Activated naive CD8-positive, alpha-beta T cell (primary cell): ENCODE data around the gene CORO7.
A peak's percentile ranks its signal among the peaks of the same experiment; 100 is the strongest.
"Not testable (repeated sequence)": the region's sequence is repeated elsewhere in the genome, so short reads cannot be mapped to it uniquely, and the experiment has no call there.

ENCODE experiments used
- H3K27ac Mint-ChIP-seq: one replicate; pipeline ENCODE4 v1.8.0; 2021; ENCODE audit warnings: mixed read lengths
- H3K27me3 Mint-ChIP-seq: one replicate; pipeline ENCODE4 v1.8.0; 2021; ENCODE audit warnings: mixed read lengths
- H3K36me3 Mint-ChIP-seq: one replicate; pipeline ENCODE4 v1.8.0; 2021; ENCODE audit warnings: mixed read lengths
- H3K4me1 Mint-ChIP-seq: one replicate; pipeline ENCODE4 v1.8.0; 2021; ENCODE audit warnings: low read depth, mixed read lengths
- H3K4me3 Mint-ChIP-seq: one replicate; pipeline ENCODE4 v1.8.0; 2021; ENCODE audit warnings: mild to moderate bottlenecking, mixed read lengths
- H3K9me3 Mint-ChIP-seq: one replicate; pipeline ENCODE4 v1.8.0; 2021; ENCODE audit warnings: low read depth, mixed read lengths

Gene CORO7

GRCh38 chr16:4353675-4354074, 62.7 kb downstream of the CORO7 start:
- Mint-ChIP-seq H3K4me3 (no peak overlapping the region), H3K27ac (peak overlapping the region; percentile 61), H3K27me3 (no peaks in the 10 kb centered on the region)

GRCh38 chr16:4352843-4353242, 63.6 kb downstream of the CORO7 start:
- H3K9me3 Mint-ChIP-seq, result no peaks in the 10 kb centered on the region
- H3K4me1 Mint-ChIP-seq, result peaks cover 20% of the 10 kb centered on the region

More at GRCh38 chr16:4353675-4354074, 62.7 kb downstream of the CORO7 start:
- peaks cover 13% of the 10 kb centered on the region for H3K4me1 Mint-ChIP-seq
- H3K9me3 Mint-ChIP-seq, result no peaks in the 10 kb centered on the region
- H3K36me3 Mint-ChIP-seq, result no peaks in the 10 kb centered on the region

GRCh38 chr16:4351880-4352279, 64.5 kb downstream of the CORO7 start:
- H3K4me3 Mint-ChIP-seq, result peak overlapping the region; percentile 95
- H3K27ac Mint-ChIP-seq, result peak overlapping the region; percentile 90
- no peaks in the 10 kb centered on the region for H3K36me3 Mint-ChIP-seq
- no peaks in the 10 kb centered on the region for H3K9me3 Mint-ChIP-seq
- no peaks in the 10 kb centered on the region for H3K27me3 Mint-ChIP-seq
- H3K4me1 Mint-ChIP-seq, result peaks cover 24% of the 10 kb centered on the region

More at GRCh38 chr16:4352843-4353242, 63.6 kb downstream of the CORO7 start:
- H3K36me3 Mint-ChIP-seq, result no peaks in the 10 kb centered on the region
- H3K4me3 Mint-ChIP-seq, result no peak overlapping the region
- H3K27me3 Mint-ChIP-seq, result no peaks in the 10 kb centered on the region
- no peak overlapping the region for H3K27ac Mint-ChIP-seq

DNA sequence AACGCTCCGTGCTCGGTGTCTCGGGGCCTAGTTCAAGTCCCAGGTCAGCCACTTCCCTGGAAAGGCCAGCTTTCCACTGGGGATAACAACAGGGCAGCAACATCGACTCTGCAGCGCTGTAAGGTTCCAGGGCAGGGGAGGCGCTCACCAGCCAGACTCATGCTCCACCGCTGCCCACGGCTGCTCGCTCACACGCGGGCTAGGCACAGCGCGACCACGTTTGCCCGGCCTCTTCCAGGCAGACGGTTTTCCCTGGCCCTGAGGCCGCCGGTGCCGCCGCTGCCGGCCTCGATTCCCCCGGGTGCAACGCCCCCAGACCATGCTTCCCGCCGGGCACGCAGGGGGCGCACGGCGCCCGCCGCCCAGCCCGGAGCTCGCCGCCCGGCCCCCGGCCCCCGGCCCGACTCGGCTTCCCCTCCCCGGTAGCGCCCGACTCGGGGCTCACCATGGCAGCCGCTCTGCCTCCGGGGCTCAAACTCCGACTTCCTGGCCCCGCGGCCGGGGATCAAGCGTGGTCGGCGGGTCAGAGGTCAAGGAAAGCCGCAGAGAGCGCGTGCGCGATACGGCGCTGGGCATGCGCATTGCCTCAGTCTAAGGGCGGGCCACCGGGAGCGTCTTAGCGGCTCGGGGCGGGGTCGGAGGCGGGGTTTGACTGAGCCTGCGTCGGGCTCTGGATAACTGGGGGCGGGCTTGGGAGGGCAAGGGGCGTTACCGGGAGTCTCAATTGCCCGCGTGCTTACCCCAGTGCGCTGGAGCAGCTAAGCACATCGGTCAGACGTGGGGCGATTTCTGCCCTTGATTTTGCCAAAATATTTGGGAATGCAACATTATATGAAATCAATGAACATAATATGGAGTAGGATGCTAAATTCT, 65.4 kb downstream of the CORO7 start, which contains the start of gene PAM16:
Gene PAM16 (minus strand): TSS at position 535 of the 873 bp plus-strand sequence. CDS start 87 bp downstream, at position 448.
- Mint-ChIP-seq H3K4me3 (peak within 1 kb of the TSS; percentile 95), H3K4me1 (peaks cover 28% of the 10 kb centered on the region), H3K36me3 (no peaks in the 10 kb centered on the region), H3K27me3 (no peaks in the 10 kb centered on the region), H3K9me3 (no peaks in the 10 kb centered on the region), H3K27ac (peak within 1 kb of the TSS; percentile 94)

GRCh38 chr16:4350365-4350786, 66.0 kb downstream of the CORO7 start:
- peak overlapping the region; percentile 94 for H3K27ac Mint-ChIP-seq
- no peaks in the 10 kb centered on the region for H3K27me3 Mint-ChIP-seq
- H3K4me3 Mint-ChIP-seq, result peak overlapping the region; percentile 95
- H3K36me3 Mint-ChIP-seq, result no peaks in the 10 kb centered on the region
- no peaks in the 10 kb centered on the region for H3K9me3 Mint-ChIP-seq
- H3K4me1 Mint-ChIP-seq, result peaks cover 28% of the 10 kb centered on the region

DNA sequence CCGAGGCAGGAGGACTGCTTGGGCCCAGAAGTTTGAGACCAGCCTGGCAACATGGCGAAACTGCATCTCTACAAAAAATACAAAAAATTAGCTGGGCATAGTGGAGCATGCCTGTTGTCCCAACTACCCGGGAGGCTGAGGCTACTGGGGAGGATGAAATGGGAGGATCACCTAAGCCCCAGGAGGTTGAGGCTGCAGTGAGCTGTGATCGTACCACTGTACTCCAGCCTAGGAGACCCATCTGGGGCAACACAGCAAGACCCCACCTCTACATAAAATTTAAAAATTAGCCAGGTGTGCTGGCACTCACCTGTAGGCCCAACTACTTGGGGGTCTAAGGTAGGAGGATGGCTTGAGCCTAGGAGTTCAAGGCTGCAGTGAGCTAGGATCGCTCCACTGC, 67.1 kb downstream of the CORO7 start:
- no peaks in the 10 kb centered on the region for H3K36me3 Mint-ChIP-seq
- H3K27ac Mint-ChIP-seq, result no peak overlapping the region
- H3K4me1 Mint-ChIP-seq, result peaks cover 32% of the 10 kb centered on the region
- H3K4me3 Mint-ChIP-seq, result peak overlapping the region; percentile 65
- H3K27me3 Mint-ChIP-seq, result no peaks in the 10 kb centered on the region
- H3K9me3 Mint-ChIP-seq, result no peaks in the 10 kb centered on the region

GRCh38 chr16:4347765-4348509, 68.5 kb downstream of the CORO7 start:
- no peaks in the 10 kb centered on the region for H3K9me3 Mint-ChIP-seq
- H3K4me3 Mint-ChIP-seq, result peak overlapping the region; percentile 12
- no peaks in the 10 kb centered on the region for H3K36me3 Mint-ChIP-seq
- H3K27ac Mint-ChIP-seq, result no peak overlapping the region
- H3K27me3 Mint-ChIP-seq, result no peaks in the 10 kb centered on the region
- peaks cover 35% of the 10 kb centered on the region for H3K4me1 Mint-ChIP-seq

- peak overlapping the region; percentile 10 for H3K27ac Mint-ChIP-seq
- no peaks in the 10 kb centered on the region for H3K27me3 Mint-ChIP-seq
- no peaks in the 10 kb centered on the region for H3K36me3 Mint-ChIP-seq
- H3K4me3 Mint-ChIP-seq, result no peak overlapping the region
- H3K4me1 Mint-ChIP-seq, result peaks cover 35% of the 10 kb centered on the region
- H3K9me3 Mint-ChIP-seq, result no peaks in the 10 kb centered on the region
These were observed 69.4 kb downstream of the CORO7 start for GRCh38 chr16:4347010-4347409.

DNA sequence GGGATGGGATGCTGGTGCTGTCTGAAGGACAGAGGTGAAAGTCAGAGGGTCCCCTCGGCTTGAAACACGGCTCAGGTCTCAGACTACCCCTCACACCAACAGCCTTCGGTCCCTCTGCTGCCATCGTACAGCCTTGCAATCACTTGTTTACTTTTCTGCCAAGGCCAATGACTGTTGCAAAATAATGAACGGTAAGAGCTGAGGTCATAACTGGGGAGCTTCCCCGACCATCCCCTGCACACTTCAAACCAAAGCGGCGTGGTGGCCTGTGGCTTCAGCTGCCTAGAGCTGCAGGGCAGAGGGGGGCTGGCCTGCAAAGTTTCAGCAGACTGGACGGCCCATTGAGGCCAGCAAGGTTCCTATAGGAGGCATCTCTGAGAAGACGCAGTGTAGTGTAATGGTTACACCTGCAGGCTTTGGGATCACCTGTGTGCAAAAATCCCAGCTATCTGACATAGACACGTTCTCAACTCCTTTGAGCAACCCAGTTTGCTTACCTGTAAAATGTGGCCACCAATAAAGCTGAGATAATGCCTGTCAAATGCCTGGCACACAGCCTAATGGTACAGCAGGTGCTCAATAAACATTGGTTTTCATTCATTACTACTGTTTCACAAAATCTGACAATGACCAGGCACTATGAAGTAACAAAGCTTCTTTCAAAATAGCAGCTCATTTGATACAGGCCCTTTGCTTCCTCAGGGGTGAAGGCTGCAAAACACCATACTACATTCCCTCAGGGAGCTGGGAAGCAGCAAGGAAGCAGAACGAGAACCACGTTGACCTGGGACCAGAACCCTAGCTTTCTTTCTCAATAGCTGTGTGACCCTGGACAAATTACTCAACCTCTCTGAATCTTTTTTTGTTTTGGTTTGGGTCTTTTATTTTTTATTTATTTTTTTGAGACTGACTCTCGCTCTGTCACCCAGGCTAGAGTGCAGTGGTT, 70.3 kb downstream of the CORO7 start:
- peak overlapping the region; percentile 10 for H3K27ac Mint-ChIP-seq
- no peaks in the 10 kb centered on the region for H3K27me3 Mint-ChIP-seq
- H3K9me3 Mint-ChIP-seq, result no peaks in the 10 kb centered on the region
- peak overlapping the region; percentile 1 for H3K4me3 Mint-ChIP-seq
- peaks cover 28% of the 10 kb centered on the region for H3K4me1 Mint-ChIP-seq
- no peaks in the 10 kb centered on the region for H3K36me3 Mint-ChIP-seq

DNA sequence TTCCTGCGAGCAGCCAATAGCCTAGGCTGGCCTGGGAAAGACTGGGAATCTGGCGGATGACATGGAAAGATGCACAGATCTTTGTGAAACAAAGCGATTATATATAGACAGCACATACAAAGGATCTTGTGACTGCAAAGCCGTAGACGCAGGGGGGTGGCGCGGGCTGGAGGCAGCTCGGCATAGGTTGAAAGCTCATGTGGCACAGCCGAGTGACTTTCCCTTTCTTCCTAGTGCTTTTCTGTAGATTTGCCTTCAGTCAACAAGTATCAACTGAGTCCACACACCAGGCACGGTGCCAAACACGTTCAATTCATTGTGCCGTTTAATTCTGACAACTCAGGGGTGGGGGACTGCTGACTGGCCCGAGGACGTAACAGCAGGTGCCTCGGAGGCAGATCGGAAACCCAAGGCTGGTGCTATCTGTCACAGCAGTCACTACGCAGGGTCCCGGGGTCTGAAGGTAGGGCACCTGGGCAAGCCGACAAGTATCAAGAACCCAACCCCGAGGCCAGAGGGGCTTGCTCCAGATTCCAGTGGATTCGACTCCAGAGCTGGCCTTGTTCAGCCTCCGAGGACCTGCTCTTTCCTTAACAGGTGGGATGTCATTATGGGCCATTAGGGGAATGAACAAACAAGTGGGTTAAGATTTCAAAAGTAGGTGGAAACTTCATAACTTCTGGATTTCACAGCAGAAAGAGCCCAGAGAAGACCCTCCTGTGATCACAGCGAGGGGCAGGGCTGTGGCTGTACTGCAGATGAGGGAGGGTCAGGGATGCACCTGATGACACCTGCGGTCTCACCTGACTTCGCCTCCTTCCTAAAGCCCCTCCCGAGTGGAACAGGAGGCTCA, 71.2 kb downstream of the CORO7 start:
- peaks cover 28% of the 10 kb centered on the region for H3K4me1 Mint-ChIP-seq
- no peaks in the 10 kb centered on the region for H3K36me3 Mint-ChIP-seq
- H3K27me3 Mint-ChIP-seq, result no peaks in the 10 kb centered on the region
- H3K4me3 Mint-ChIP-seq, result no peak overlapping the region
- H3K9me3 Mint-ChIP-seq, result no peaks in the 10 kb centered on the region
- H3K27ac Mint-ChIP-seq, result peak overlapping the region; percentile 75

DNA sequence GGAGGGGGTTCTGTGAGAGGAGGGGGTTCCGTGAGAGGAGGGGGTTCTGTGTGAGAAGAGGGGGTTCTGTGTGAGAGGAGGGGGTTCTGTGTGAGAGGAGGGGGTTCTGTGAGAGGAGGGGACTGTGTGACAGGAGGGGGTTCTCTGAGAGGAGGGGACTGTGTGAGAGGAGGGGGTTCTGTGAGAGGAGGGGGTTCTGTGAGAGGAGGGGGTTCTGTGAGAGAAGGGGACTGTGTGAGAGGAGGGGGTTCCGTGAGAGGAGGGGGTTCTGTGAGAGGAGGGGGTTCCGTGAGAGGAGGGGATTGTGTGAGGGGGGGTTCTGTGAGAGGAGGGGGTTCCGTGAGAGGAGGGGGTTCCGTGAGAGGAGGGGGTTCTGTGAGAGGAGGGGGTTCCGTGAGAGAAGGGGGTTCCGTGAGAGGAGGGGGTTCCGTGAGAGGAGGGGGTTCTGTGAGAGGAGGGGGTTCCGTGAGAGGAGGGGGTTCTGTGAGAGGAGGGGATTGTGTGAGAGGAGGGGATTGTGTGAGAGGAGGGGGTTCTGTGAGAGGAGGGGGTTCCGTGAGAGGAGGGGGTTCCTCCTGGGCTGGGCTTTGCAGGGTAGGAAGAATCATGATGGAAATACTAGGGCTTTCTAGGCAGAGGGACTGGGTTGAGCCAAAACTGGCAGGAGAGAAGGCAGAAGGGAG, 72.0 kb downstream of the CORO7 start:
- H3K27me3 Mint-ChIP-seq, H3K36me3 Mint-ChIP-seq, H3K9me3 Mint-ChIP-seq, H3K4me3 Mint-ChIP-seq: not testable (repeated sequence)
- Mint-ChIP-seq H3K27ac (peak overlapping the region; percentile 75), H3K4me1 (peaks cover 22% of the 10 kb centered on the region)

DNA sequence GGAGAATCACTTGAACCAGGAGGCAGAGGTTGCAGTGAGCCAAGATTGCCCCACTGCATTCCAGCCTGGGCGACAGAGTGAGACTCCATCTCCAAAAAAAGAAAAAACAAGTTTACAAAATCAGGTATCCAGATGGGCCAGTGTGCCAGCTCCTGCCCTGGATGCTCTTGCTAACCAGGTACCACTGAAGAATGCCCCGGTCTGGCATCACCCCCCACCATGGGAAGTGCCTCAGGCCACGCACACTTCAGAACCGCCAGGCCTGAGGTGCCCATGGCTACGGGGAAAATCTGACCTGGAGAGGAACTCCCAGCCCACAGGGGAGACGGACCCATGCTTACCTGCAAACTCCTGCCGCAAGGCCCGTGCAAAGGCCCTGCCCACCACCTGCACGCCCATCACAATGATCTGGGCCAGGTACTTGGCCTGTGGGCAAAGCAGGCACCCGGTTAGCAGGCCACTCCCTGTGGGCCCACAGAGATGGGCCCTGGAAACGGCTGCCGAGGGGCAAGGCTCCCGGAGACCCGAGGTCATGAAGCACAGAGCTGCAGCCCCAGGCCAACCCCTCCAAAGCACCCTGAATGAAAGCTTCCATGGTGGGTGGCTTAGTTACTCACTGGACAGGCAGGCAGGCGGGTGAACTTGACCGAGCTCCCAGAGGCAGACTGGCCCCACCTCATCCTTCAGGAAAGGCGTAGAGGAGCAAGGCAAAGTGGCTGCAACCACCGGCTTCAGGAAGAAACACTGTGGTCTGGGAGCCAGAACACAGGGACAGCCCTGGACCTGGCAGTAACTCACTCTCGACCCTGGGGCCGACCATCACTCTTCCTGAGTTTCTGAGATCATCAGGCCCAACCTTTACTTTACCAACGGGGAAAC, 73.3 kb downstream of the CORO7 start:
- Mint-ChIP-seq H3K9me3 (no peaks in the 10 kb centered on the region), H3K36me3 (no peaks in the 10 kb centered on the region), H3K4me3 (no peak overlapping the region), H3K4me1 (peaks cover 18% of the 10 kb centered on the region), H3K27ac (peak overlapping the region; percentile 41), H3K27me3 (no peaks in the 10 kb centered on the region)
